H1 (cell line): ENCODE measurements around the gene TCF20. TPM values are rescaled to one million over a fixed set of nuclear protein-coding genes. Genes with fewer than 3 reads are reported as not detected.
A peak's percentile ranks its signal among the peaks of the same experiment; 100 is the strongest.

Experiments
- CHD2 ChIP-seq: IDR thresholded peaks from 2 replicates; pipeline ENCODE4 v1.6.1; 2012; ENCODE audit warnings: low read length, improper control_type of control experiment
- CHD7 ChIP-seq: fragments of 300-600 bp; sonication (generic); IDR thresholded peaks from 2 replicates; pipeline ENCODE4 v1.7.1; 2012; ENCODE audit warnings: low read length, moderate library complexity, mild to moderate bottlenecking, inconsistent platforms; ENCODE audit not compliant: insufficient replicate concordance
- GTF2F1 ChIP-seq: IDR thresholded peaks from 2 replicates; pipeline ENCODE4 v1.6.1; 2012; ENCODE audit warnings: low read depth, low read length, improper control_type of control experiment, borderline replicate concordance
- JUND ChIP-seq: IDR thresholded peaks from 2 replicates; pipeline ENCODE4 v1.6.1; 2011; ENCODE audit warnings: mild to moderate bottlenecking, improper control_type of control experiment, low read length
- KDM4A ChIP-seq: IDR thresholded peaks from one replicate; pipeline ENCODE4 v1.7.1; 2012; ENCODE audit warnings: low read depth, mild to moderate bottlenecking, moderate library complexity, low read length, inconsistent platforms; ENCODE audit not compliant: severe bottlenecking
- RXRA ChIP-seq: IDR thresholded peaks from 2 replicates; pipeline ENCODE4 v1.6.1; 2011; ENCODE audit warnings: low read depth, mild to moderate bottlenecking, low read length, moderate library complexity; ENCODE audit not compliant: insufficient read depth
- SP2 ChIP-seq: IDR thresholded peaks from 2 replicates; pipeline ENCODE4 v1.6.1; 2012; ENCODE audit warnings: mild to moderate bottlenecking, low read length, inconsistent platforms
- SP4 ChIP-seq: IDR thresholded peaks from 2 replicates; pipeline ENCODE4 v1.6.1; 2012; ENCODE audit warnings: low read length, inconsistent platforms
- SRF ChIP-seq: IDR thresholded peaks from 2 replicates; pipeline ENCODE4 v1.6.1; 2011; ENCODE audit warnings: mild to moderate bottlenecking, low read depth, low read length, moderate library complexity
- TCF12 ChIP-seq: IDR thresholded peaks from 2 replicates; pipeline ENCODE4 v1.6.1; 2011; ENCODE audit warnings: low read depth, mild to moderate bottlenecking, low read length
- USF2 ChIP-seq: IDR thresholded peaks from 2 replicates; pipeline ENCODE4 v1.6.1; 2011; ENCODE audit warnings: low read length, improper control_type of control experiment
- polyA plus RNA-seq, 7 experiments: library from polyadenylated mRNA; depleted of rRNA in 3 of 7; stranded (reverse) in 5 of 7; unstranded in 2 of 7; fragments of >200 nt in 5 of 7; fragments of 200-250 nt in 2 of 7; gene quantifications; 1 replicate in 5 of 7; 2 replicates in 1 of 7; 4 replicates in 1 of 7; pipeline versions ENCODE4 v1.2.1 to v1.2.3, GENCODE V29; 2011 to 2013; ENCODE audit warnings: missing spikeins in 2 of 7, mixed read lengths in 2 of 7
- total RNA-seq: library from RNA; stranded (reverse); fragmentation: NEBNext Ultra II Directional; extraction: Animal tissue kit (Norgen Biotek cat#: 25700); gene quantifications from 2 replicates; pipeline ENCODE4 v1.2.1, GENCODE V29; 2021

The TCF20 gene
- total and polyA plus RNA-seq, 2 of the 8 experiments (the other 6 are each of a cell fraction or from before 2014, with no cell fraction given), result 22.0 to 79.8 TPM

GRCh38 chr22:42270510-42271190 lies at the start of gene TCF20 (continued):
- no peak for TF ChIP-seq CHD7
- peak; percentile 82 for TF ChIP-seq USF2
- no peak for TF ChIP-seq RXRA
- no peak for TF ChIP-seq CHD2
- TF ChIP-seq TCF12, result no peak
- TF ChIP-seq SP2, result no peak
- no peak for TF ChIP-seq JUND
- TF ChIP-seq GTF2F1, result no peak
- TF ChIP-seq SP4, result no peak
- TF ChIP-seq SRF, result no peak
- TF ChIP-seq KDM4A, result no peak
